H1 (cell line): ENCODE data around the gene NPPA. TPM values are rescaled to one million over a fixed set of nuclear protein-coding genes. Genes with fewer than 3 reads are reported as not detected.

Experiments
- SIRT6 ChIP-seq: IDR thresholded peaks from one replicate; pipeline ENCODE4 v1.7.1; 2012; ENCODE audit warnings: low read length, inconsistent platforms
- USF2 ChIP-seq: IDR thresholded peaks from 2 replicates; pipeline ENCODE4 v1.6.1; 2011; ENCODE audit warnings: low read length, improper control_type of control experiment
- polyA plus RNA-seq, 7 experiments: library from polyadenylated mRNA; depleted of rRNA in 3 of 7; stranded (reverse) in 5 of 7; unstranded in 2 of 7; fragments of >200 nt in 5 of 7; fragments of 200-250 nt in 2 of 7; gene quantifications; 1 replicate in 5 of 7; 2 replicates in 1 of 7; 4 replicates in 1 of 7; pipeline versions ENCODE4 v1.2.1 to v1.2.3, GENCODE V29; 2011 to 2013; ENCODE audit warnings: missing spikeins in 2 of 7, mixed read lengths in 2 of 7
- total RNA-seq: library from RNA; stranded (reverse); fragmentation: NEBNext Ultra II Directional; extraction: Animal tissue kit (Norgen Biotek cat#: 25700); gene quantifications from 2 replicates; pipeline ENCODE4 v1.2.1, GENCODE V29; 2021

The NPPA gene
- total and polyA plus RNA-seq, 2 of the 8 experiments (the other 6 are each of a cell fraction or from before 2014, with no cell fraction given), result not detected

- TF ChIP-seq USF2 (no peak), SIRT6 (no peak)
Observed at GRCh38 chr1:11880181-11880575, 32.6 kb upstream of the NPPA start (continued).
